HUDEP-2 (cell line): ENCODE data around the gene UNC13A.
A peak's percentile ranks its signal among the peaks of the same experiment; 100 is the strongest.
"Not testable (repeated sequence)": the region's sequence is repeated elsewhere in the genome, so short reads cannot be mapped to it uniquely, and the experiment has no call there.

ENCODE experiments used
- DNase-seq, 76 experiments: peaks; one replicate each; lab custom pipeline; 2025; ENCODE audit not compliant: unreplicated experiment in 76 of 76; lab: John Stamatoyannopoulos, UW

The UNC13A gene

DNA sequence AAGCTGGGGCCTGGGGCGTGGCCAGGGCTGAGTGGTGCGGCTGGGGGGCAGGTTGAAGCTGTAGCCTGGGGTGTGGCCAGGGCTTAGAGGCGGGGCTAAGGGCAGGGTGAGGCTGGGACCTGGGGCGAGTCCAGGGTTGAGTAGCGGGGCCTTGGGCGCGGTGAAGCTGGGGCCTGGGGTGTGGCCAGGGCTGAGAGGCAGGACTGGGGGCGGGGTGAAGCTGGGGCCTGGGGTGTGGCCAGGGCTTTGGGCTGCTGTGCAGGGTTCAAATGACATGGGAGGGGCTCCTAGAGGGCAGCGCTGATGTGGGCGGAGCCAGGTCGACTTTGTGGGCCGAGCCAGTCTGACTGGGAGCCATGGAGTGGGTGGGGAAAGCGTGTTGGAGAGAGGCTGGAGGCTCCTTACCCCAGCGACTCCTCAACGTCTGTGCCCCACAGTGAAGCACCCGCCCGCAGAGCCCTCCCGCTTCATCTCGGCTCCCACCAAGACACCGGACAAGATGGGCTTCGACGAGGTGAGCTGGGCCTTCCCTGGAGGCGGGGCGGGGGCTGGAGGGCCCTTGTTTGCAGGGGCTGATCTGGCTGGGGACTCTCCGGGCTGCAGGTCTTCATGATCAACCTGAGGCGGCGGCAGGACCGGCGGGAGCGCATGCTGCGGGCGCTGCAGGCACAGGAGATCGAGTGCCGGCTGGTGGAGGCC, 111.2 kb downstream of the UNC13A start:
- peak; percentile 71 to 100 (median 99) for DNase-seq

DNA sequence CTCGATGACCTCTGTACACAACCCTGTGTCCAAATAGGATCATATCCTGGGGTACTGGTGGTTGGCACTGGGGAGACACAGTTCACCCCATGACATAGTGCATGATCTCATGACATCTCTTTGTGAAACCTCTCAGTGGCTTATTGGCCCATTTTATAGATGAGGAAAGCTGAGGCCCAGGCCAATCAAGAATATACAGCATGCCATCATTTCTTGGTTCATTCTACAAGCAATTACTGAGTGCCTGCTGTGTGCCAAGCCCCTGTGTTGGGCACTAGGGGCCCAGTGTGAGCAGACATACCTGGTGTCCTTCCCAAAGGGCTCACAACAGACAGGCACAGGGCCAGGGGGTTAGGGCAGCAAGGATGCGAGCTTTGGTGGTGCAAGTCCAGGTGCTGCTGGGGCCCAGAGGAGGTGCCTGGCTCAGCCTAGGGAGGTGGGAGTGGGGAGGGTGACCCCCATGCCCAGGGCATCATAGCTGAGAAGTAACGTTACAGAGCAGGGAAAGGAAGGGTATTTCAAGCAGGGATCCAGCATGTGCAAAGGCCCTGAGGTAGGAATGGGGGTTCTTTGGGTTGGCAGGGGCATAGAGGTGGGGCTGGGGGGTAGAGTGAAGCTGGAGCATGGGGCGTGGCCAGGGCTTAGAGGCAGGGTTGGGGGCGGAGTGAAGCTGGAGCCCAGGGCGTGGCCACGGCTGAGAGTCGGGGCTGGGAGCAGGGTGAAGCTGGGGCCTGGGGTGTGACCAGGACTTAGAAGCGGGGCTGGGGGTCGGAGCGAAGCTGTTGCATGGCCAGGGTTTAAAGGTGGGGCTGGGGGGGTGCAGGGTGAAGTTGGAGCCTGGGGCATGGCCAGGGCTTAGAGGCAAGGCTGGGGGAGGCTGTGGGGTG, 112.0 kb downstream of the UNC13A start:
- DNase-seq = peak in 57 of 76 experiments; percentile 29 to 88 (median 74)

DNA sequence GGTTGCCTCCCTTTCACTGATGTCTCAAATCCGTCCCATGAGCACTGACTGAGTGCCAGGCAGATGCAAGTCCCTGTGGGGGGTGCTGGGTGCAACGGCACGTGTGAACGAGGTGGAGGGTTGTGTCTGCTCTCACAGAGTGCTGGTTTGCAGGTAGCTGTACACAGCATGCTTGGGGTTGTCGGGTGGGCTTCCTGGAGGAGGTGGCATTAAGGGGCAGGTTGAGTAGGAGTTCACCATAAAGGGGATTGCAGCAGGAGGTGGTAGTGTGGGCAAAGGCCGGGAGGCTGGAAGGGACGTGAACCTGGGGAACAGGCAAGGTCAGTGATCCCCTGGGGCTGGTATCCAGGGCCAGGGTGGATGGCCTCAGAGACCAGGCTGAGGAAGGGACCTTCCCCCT, 115.5 kb downstream of the UNC13A start:
- no peak for DNase-seq

DNA sequence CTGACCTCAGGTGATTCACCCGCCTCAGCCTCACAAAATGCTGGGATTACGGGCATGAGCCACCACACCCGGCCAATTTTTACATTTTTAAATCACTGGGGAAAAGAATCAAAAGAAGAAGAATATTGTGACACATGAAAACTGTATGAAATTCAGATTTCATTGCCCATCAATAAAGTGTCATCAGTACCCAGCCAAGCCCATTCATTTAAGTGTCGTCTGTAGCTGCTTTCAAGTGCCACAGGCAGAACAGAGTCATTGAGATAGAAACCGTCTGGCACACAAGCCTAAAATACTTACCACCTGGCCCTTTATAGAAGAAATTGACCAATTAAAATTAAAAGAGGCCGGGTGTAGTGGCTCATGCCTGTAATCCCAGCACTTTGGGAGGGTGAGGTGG, 117.4 kb downstream of the UNC13A start:
- no peak for DNase-seq

DNA sequence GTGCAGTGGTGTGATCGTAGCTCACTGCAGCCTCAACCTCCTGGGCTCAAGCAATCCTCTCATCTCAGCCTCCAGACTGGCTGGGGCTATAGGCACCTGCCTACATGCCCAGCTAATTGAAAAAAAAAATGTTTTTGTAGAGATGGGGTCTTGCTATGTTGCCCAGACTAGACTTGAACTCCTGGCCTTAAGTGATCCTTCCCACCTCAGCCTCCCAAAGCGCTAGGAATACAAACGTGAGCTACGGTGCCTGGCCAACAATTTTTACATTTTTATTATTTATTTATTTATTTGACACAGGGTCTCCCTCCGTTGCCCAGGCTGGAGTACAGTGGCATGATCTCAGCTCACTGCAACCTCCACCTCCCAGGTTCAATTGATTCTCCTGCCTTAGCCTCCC, 117.9 kb downstream of the UNC13A start:
- not testable (repeated sequence) for DNase-seq

DNA sequence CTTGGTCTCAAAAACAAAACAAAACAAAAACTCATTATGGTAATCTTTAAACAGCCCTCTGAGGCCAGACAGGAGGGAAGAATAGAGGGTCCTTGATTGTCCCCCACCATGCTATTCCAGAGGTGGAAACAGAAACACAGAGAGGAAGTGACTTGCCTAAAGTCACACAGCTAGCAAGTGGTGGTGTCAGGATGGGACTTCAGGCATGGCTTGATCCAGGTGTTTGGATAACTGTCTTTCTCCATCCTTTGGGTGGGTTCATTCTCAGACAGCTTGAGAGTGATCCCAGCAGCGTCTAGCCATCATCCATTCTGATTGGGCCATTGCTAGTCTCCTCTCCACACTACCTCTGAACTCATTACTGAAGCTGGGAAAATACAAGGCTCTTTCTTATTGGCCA, 120.2 kb downstream of the UNC13A start:
- DNase-seq = no peak

DNA sequence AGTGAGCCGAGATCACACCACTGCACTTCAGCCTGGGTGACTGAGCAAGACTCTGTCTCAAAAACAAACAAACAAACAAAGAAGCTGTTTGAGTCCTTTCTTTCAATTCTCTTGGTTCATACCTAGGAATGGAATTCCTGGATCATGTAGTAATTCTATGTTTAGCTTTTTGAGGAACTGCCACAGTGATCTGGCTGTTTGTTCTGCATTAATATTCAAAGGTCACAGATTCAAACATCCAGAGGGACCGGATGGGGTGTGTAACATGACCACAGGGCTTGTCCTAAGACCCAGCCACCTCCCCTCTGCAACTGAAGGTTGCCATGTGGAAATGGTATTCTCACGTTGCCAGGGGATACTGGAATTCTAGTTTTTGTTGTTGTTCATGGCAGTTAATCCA, 122.5 kb downstream of the UNC13A start:
- no peak for DNase-seq

DNA sequence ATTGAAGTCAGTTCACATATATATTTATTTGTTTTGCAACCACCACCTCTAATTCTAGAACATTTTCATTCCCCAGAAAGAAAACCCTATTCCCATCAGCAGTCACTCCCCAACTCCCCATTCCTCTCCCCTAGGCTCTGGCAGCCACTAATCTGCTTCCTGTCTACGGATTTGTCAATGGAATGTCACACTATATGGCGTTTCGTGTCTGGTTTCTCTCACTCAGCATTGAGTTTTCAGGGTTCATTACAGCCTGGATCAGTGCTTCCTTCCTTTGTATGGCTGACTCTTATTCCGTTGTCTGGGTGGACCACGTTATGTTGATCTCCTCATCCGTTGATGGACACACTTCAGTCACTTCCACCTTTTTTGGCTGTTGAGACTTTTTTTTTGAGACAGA, 123.4 kb downstream of the UNC13A start:
- no peak for DNase-seq

DNA sequence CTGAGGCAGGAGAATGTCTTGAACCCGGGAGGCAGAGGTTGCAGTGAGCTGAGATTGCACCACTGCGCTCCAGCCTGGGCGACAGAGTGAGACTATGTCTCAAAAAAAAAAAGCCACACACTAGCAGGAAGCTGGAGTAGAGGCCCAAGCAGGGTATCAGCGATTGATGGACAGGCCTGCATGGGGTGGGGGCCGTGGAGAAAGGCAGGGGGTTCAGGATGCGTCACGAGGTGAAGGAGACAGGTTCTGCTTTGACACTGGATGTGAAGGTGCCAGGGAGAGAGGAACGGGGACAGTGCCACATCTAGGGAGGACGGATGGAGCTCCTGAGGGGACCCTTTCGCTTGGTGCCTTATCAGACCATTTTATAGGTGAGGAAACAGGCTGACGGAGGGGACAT, 125.6 kb downstream of the UNC13A start:
- DNase-seq = no peak

DNA sequence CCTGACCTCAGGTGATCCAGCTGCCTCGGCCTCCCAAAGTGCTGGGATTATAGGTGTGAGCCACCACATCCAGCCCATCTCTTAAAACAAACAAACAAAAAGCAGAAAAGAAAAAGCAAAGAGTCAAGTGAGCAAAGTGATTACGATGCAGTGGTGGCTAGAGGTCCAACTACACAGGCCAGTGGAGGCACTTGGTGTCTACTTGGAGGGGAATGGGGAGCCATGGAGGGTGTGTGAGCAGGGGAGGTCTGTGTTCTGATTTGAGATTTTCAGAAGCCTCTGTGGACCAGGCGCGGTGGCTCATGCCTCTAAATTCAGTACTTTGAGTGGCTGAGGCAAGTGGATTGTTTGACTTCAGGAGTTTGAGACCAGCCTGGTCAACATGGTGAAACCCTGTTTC, 126.1 kb downstream of the UNC13A start:
- no peak for DNase-seq

DNA sequence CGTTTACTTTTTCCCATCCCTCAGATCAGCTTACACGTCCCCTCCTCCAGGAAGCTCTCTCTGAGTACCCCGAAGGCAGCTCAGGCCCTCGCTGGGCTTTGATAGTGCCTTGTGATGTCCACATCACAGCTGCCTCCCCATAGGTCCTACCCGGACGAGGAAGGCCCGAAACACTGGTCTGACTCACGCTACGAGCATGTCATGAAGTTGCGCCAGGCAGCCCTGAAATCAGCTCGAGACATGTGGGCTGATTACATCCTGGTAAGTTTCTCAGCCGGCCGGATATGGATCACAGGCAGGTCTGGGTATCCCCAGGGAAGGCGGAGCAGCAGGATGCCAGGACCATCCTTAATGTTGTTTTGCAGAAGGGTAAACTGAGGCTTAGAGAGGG, 128.0 kb downstream of the UNC13A start:
- DNase-seq = no peak

DNA sequence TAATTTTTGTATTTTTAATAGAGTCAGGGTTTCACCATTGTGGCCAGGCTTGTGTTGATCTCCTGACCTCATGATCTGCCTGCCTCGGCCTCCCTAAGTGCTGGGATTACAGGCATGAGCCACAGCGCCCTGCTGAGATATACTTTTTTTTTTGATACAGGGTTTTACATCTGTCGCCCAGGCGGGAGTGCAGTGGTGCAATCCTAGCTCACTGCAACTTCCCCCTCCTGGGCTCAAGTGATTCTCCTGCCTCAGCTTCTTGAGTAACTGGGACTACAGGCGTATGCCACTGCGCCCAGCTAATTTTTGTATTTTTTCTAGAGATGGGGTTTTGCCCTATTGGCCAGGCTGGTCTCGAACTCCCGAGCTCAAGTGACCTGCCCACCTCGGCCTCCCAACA, 130.7 kb downstream of the UNC13A start:
- no peak for DNase-seq

DNA sequence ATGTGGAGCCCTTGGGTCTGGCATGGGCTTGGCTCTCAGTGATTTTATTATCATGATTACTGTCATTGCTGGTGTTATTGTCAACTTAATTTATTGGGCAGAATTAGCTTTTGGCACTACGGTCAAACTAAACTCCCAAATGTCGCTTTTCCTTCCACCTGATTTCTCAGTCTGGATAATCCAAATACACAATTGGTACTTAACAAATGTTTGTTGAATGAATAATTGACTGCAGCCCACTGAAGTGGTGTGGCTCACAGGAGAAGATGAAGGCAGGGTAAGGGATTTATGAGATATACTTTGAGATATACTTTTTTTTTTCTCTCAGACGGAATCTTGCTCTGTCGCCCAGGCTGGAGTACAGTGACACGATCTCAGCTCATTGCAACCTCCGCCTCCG, 131.2 kb downstream of the UNC13A start:
- no peak for DNase-seq

DNA sequence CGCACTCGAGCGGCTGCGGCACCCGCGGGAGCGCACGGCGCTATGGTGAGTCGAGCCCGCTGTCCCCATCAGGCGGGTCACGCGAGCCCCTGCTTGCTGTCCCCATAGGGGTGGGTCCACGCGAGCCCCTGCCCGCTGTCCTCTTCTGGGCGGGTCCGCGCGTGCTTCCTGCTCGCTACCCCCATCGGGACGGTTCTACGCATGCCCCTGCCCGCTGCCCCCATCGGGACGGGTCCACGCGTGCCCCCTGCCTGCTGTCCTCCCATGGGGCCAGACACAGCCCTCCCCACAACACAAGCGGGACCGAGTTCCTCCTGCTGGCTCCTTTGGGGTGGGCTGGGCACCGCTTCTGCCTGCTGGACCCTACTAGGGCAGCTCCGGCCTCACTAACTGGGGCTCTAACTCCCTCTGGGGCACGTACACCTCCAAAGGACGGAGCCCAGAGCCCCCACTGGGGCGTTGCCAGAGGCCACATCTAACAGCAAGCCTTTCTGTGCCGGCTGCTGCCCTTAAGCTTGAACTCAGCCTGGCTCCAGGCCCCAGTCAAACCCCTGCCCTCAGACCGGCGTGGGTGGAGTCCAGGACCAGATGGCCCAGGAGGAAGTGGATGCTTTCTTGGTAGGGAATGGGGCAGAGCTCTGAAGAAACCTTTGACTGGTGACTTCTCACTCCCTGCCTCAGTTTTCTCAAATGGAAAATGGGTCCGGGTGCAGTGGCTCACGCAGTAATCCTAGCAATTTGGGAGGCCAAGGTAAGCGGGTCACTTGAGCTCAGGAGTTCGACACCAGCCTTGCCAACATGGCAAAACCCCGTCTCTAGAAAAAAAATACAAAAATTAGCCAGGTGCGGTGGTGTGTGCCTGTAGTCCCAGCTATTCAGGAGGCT, 132.0 kb downstream of the UNC13A start:
- DNase-seq = peak in 60 of 76 experiments; percentile 13 to 72 (median 58)

DNA sequence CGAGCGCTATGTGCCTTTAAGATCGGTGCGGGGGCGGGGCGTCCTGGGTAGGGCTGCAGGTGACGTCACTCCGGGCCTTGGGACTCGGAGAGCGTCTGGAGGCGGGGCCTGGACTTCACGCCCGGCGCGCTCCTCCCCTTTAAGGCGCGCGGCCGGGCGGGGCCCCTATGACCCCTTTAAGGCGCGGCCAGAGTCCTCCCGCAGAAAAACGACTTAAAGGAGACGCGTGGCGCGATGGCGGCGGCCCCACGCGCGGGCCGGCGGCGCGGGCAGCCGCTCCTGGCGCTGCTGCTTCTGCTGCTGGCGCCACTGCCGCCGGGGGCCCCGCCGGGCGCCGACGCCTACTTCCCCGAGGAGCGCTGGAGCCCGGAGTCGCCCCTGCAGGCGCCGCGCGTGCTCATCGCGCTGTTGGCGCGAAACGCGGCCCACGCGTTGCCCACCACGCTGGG, 132.7 kb downstream of the UNC13A start, which contains the start of gene COLGALT1:
Gene COLGALT1 (plus strand): TSS at position 170 of the 449 bp plus-strand sequence. CDS start 65 bp downstream, at position 235.
- DNase-seq = peak in 74 of 76 experiments; percentile 63 to 100 (median 99)

DNA sequence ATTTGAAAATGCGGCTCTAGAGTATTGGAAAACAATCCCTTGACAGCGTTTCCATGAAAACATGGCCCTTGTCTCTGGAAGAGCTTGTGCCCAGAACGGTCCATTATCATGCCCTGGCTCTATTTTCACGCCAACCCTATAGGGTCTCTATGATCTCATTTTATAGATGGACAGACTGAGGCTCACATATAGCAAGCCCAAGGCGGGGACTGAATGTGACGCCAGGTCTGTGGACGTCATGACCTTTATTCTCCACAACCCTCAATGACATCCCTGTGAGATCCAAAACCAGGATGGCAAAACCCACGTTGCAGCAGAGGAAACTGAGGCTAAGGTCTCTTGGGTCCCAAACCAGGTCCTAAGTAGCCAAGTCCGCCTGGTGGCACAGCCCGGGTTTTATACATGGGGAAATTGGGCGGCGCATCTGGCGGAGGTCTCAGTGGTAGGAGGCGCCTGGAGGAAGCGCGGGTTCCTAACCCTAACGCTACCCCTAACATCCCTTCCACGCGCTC, 133.1 kb downstream of the UNC13A start:
- peak in 2 of 76 experiments; percentile 57 to 78 for DNase-seq

DNA sequence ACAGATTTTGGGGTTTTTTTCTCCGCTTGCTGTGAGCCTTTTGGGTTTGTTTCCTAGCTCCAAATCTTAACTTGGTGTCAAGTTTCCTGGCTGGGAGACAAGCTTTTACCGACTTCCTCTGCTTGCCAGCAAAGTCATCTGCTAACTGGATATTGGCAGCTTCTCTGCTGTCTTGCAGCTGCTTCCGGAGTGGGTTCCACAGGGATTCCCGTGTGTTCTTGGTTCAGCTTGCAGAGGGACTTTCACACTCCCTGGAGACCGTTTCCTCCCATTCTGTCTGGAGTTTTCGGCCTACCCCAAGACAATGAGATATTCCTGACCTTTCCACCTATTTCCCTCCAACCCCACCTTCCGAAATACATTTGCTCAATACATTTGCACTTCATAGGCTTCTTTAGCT, 134.9 kb downstream of the UNC13A start:
- DNase-seq = no peak

DNA sequence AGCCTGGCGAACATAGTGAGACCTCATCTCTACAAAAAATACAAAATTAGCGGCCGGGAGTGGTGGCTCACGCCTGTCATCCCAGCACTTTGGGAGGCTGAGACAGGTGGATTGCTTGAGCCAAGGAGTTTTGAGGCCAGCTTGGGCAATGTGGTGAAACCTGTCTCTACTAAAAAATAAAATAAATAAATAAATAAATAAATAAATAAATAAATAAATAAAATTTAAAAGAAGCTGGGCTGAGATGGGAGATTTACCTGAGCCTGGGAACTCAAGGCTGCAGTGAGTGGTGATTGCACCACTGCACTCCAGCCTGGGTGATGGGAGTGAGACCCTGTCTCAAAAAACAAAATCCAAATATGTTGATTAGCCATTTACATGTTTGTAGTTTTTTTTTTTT, 135.4 kb downstream of the UNC13A start:
- DNase-seq = not testable (repeated sequence)
